HG03571 (cell line): ENCODE data around the gene C1QTNF1.

Source experiments
- ATAC-seq: cut with Tn5 transposase; IDR thresholded peaks from one replicate; pipeline ENCODE4 v1.9.1; 2021; ENCODE audit not compliant: unreplicated experiment

Gene C1QTNF1

DNA sequence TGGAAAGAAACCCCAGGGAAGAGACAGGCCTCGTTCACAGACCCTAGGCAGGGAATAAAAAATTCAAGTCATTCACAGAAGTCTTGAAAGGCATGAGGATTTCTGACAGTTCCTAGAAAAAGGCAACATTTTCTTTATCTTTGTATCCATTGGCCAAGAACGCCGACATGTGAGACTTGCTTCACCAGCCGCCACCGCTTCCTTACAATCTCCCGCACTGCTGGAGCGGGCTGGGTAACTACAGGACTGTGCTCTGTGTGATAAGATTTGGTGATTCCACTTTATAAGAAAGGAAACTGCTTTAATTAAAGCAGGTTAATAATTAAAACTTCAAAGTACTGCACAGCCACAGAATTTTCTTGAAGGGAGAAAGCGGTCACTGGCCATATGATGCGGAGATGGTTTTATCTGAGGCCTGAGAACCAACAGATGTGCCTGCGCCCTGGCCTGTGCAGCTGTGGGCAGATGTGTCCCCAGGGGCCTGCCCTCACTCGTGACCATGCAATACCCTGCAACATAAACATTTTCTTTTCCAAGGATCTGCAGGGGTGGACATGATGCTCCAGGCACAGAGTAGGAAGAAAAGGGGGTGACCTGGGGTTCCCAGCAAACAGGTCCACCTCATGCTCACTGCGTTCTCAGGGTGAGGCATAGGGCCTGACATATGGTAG, 31.3 kb upstream of the C1QTNF1 start:
- ATAC-seq = no peak

- no peak for ATAC-seq
Observed at GRCh38 chr17:78993241-78993956, 30.6 kb upstream of the C1QTNF1 start.

DNA sequence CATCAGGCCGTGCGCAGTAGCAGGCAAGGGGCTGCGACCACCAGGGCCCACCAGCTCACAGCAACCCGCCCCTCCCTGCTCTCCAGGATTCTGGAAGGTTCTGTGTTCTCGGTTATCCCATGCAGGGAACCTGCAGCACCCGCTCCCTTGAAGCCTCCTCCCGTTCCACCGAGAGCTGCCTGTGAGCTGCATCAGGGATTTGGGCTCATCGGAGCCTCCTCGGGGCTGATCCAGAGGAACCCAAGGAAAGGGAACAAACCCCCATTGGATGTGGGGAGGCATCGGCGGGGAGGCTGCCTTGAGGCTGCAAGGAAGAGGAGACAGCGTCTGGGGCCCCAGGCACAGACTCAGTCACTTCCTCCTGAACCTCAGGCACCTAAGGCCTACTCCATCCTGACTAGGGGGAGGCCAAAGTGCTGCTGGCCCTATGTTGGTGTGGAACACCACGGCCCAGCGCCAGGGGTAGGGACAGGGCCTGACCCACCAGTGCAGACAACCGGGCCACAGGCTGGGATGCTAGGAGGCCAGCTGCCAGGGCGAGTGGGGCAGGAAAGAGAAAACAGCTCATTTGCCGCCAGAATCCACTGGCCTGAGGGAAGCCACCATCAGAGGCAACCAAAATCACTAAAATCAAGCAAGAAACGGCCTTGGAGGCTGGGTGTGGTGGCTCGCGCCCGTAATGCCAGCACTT, 29.8 kb upstream of the C1QTNF1 start:
- no peak for ATAC-seq

GRCh38 chr17:78995022-78995760, 28.8 kb upstream of the C1QTNF1 start:
- no peak for ATAC-seq

DNA sequence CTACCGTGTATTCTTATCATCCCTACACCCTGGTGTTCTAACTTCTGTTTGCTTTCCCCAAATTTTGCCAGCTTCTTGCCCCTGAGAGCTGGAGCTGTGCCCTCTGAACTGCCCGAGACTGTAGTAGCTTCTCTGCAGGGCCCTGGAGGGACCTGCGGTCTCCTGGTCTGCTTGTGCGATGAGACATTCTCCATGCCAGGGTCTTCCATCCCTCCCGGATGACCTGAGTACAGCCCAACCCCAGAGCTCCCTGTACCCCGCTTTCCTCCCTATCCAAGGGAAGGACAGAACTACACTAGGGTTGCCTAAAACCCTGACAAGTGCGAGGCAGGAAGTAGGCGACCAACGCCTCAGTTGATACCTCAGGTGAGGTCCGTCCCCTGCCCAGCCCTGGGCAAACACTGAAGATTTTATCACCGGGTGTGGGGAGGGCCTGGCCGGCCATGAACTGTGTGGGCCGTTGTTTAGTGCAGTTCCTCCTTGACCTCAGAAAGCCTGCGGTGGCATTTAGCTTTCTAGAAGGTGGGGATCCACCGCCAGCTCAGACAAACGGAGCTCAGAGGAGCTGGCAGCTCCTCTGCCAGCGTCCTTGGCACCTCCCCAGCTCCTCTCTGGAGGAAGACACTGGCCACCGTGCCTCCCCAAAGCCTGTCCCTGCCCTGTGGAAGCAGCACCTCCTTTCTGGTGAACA, 28.1 kb upstream of the C1QTNF1 start:
- no peak for ATAC-seq

DNA sequence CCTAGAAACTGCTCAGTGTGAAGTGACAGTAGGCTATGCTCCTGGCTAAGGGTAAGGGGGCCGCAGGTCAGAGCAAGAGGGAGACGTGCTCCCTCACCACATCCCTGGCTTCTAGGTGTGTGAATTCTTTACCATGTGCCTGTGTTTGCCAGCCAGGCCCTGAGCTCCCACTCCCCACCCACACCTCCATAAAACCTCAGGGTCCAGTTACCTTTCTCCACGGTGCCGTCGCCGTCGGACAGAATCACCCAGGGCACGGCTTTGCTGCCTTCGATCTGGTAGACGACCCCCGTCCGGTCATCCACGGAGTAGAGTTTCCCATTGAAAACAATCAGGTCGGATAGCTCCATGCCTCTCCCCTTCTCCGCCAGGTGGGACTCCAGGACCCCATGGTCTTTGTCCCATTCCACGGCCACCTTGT, 27.2 kb upstream of the C1QTNF1 start:
- no peak for ATAC-seq

- no peak for ATAC-seq
Observed at GRCh38 chr17:78997231-78997741, 26.7 kb upstream of the C1QTNF1 start.

DNA sequence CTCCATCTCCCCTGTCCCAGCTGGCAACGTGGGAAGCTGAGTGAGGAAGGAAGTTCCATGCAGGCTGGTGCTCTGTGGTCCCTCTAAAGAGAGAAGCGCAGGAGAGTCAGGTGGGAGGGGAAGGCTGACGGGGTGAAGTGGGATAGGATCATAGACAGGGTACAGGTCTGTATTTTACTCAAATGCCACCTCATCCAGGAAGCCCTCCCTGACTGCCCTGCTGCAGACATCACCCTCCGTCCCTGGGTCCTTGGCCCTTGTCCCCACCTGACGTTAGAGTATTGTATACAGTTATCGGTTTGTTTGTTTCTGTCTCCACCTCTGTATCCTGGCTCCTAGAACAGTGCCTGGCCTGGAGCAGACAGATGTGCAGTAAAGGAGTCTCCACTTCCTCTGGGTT, 26.1 kb upstream of the C1QTNF1 start:
- no peak for ATAC-seq

DNA sequence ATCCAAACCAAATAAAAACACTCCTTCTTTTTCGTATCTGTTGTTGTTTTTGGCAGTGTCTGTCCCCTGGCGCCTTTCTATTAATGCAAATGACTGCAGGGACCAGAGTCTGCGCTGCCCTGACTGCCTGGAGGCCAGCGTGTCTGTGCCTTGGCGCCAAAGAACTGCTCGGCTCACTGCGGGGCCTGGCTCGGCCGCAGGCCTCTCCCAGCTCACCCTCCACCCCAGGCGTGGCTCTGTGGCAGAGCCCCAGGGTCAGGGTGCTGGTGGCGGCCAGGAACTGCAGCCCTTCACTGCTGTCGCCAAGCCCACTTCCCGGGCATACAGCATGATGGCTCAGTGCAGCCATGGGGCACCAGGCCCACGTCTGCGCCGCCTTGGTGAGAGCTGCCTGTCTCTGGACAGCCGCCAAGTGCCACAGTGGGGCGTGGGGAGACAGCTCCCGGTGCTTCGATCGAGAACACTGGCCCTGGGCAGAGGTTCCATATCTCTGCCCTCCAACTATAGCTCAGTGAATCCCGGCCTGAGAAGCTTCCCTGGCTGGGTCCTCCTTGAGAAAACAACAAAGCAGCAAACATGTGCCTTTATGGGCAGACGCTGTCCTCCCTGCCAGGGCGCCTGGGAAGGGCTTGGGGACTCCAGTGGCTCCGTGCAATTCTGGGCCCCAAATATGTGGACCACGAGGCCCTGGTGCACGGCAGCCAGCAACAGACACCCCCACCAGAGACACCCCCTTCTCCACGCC, 25.5 kb upstream of the C1QTNF1 start:
- no peak for ATAC-seq

DNA sequence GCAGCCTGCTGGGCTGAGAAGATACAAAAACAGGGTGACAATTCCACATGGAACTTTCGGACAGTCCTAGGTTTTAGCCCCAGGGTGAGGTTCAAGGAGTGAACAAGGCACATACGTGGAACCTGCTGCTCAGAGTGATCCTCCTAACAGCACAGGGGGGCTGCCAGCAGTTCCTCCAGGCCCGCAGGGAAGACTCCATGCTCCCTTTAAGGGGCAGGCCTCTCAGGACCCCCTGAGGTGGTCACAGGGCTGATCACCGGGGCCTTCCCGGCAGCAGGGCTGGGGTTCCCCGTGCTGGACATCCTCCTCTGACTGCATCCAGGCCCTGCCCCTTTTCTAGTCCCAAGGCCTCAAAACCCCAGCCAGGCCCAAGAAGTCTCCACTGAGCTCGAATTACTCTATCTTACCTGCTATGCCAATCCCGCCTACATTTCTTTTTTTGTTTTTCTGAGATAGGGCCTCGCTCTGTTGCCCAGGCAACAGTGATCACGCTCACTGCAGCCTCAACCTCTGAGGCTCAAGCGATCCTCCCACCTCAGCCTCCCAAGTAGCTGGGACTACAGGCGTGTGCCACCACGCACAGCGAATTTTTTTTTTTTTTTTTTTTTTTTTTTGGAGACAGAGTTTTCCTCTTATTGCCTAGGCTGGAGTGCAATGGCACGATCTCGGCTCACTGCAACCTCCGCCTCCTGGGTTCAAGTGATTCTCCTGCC, 24.8 kb upstream of the C1QTNF1 start:
- no peak for ATAC-seq

GRCh38 chr17:78999947-79000395, 24.0 kb upstream of the C1QTNF1 start:
- no peak for ATAC-seq

GRCh38 chr17:79000396-79001189, 23.4 kb upstream of the C1QTNF1 start:
- no peak for ATAC-seq

GRCh38 chr17:79001190-79002020, 22.6 kb upstream of the C1QTNF1 start:
- no peak for ATAC-seq

- no peak for ATAC-seq
Observed at GRCh38 chr17:79002291-79002690, 21.7 kb upstream of the C1QTNF1 start.

GRCh38 chr17:79002796-79003593, 21.0 kb upstream of the C1QTNF1 start:
- ATAC-seq = no peak

DNA sequence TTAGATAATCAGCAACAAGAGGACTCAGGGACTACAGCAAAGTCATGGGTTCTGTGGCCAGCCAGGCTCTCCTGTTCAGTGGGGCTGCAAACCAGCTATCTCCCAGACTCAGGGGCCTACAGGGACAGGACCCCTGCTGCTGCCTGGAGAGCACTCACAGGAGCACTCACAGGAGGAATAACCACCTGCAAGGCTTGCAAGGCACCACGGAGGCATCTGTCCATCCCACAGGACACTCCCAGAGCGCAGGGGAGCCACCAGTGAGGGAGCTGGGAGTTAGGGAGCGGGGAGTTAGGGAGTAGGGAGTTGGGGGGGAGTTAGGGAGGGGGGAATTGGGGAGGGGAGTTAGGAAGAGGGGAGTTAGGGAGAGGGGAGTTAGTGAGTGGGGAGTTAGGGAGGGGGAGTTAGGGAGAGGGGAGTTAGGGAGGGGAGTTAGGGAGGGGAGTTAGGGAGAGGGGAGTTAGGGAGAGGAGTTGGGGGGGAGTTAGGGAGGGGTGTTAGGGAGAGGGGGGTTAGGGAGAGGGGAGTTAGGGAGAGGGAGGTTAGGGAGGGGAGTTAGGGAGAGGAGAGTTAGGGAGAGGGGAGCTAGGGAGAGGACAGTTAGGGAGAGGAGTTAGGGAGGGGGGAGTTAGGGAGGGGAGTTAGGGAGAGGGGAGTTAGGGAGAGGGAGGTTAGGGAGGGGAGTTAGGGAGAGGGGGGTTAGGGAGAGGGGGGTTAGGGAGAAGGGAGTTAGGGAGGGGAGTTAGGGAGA, 20.1 kb upstream of the C1QTNF1 start:
- ATAC-seq = no peak
